Left lung (tissue), 10 donors: ENCODE data around the gene LCN2. TPM values are rescaled to one million over a fixed set of nuclear protein-coding genes. Genes with fewer than 3 reads are reported as not detected.
A peak's percentile ranks its signal among the peaks of the same experiment; 100 is the strongest.
"Not testable (repeated sequence)": the region's sequence is repeated elsewhere in the genome, so short reads cannot be mapped to it uniquely, and the experiment has no call there.

Experiments used
- ATAC-seq: fragments of 200-7000 bp; cut with Tn5 transposase; one replicate; pipeline ENCODE4 v1.9.1; 2020; ENCODE audit warnings: moderate library complexity
- DNase-seq, 4 donors: peaks; one replicate each; pipeline ENCODE4 v3.0.0-alpha.2; 2013 to 2020
- H3K27ac ChIP-seq, 2 donors: fragments of 200-600 bp; sonication (generic) in 1 of 2; one replicate each; pipeline versions ENCODE4 v1.5.0 to v1.8.0; 2020 to 2021
- H3K27me3 ChIP-seq, 2 donors: fragments of 200-600 bp; sonication (generic) in 1 of 2; one replicate each; pipeline versions ENCODE4 v1.5.0 to v1.8.0; 2020 to 2021
- H3K36me3 ChIP-seq, 2 donors: fragments of 200-600 bp; sonication (generic) in 1 of 2; one replicate each; pipeline versions ENCODE4 v1.5.0 to v1.8.0; 2020 to 2021
- H3K4me1 ChIP-seq, 2 donors: fragments of 200-600 bp; one replicate each; pipeline ENCODE4 v1.8.0; 2021
- H3K4me3 ChIP-seq, 2 donors: fragments of 200-600 bp; sonication (generic) in 1 of 2; one replicate each; pipeline versions ENCODE4 v1.5.0 to v1.8.0; 2020 to 2021; ENCODE audit warnings: mild to moderate bottlenecking in 1 of 2
- H3K9me3 ChIP-seq, 2 donors: fragments of 200-600 bp; sonication (generic) in 1 of 2; one replicate each; pipeline versions ENCODE4 v1.5.0 to v1.8.0; 2020 to 2021
- intact Hi-C, 2 donors: fragments of 100-400 bp; cut with DNase I; formaldehyde crosslinking; loops; one replicate each; pipeline versions ENCODE4 v1.11.2 to v1.14.2; 2022
- polyA plus RNA-seq, 6 donors: library from polyadenylated mRNA; unstranded; fragments of 120-200 nt; gene quantifications; one replicate each; pipeline ENCODE4 v1.2.1, GENCODE V29; 2013; ENCODE audit not compliant: insufficient read length in 6 of 6
- total RNA-seq, 2 donors: library from RNA; stranded (reverse); fragmentation: NEBNext Ultra II Directional; extraction: Animal tissue kit (Norgen Biotek cat#: 25700); gene quantifications; one replicate each; pipeline ENCODE4 v1.2.1, GENCODE V29; 2021
- TF ChIP-seq, protein P1 (sequence below), 2 donors: fragments of 200-600 bp; sonication (generic) in 1 of 2; IDR thresholded peaks; one replicate each; pipeline versions ENCODE4 v1.5.0 to v1.8.0; 2021; ENCODE audit warnings: antibody characterized with exemption in 2 of 2
- donor health status: DM: no; HTN: yes; CAD: no.
- donor health status: DM: no; HTN: no; CAD: no.

The LCN2 gene
- total and polyA plus RNA-seq, 8 donors: 1.3 to 155 (median 2.4) TPM

DNA sequence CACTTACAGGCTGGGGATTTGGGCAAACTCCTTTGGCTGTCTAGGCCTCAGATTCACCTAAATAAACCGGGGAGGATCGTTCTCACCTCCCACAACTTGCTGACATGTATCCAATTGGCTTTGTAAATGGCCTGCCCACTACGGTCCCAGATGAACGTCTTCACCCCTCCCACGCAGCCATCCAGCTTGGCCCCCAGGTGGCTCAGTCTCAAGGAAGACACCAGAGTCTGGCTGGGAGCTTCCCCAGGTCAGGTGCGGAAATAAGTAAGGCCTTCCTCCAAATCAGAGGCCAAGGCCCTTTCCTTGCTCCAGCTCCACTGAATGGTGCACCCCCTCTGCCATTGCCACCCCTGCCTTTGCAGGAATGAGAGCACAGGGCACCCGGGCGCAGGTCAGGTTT lies 30.7 kb downstream of the LCN2 start:
- Histone ChIP-seq H3K36me3 (peaks cover 4 to 91% of the 10 kb centered on the region in 2 donors), H3K27ac (no peak overlapping the region), H3K9me3 (peaks cover 0 to 7% of the 10 kb centered on the region in 2 donors), H3K4me1 (no peaks in the 10 kb centered on the region), H3K4me3 (no peak overlapping the region), H3K27me3 (no peaks in the 10 kb centered on the region)
- ATAC-seq: no peak
- intact Hi-C loops: no loop called here
- TF ChIP-seq, protein P1, sequence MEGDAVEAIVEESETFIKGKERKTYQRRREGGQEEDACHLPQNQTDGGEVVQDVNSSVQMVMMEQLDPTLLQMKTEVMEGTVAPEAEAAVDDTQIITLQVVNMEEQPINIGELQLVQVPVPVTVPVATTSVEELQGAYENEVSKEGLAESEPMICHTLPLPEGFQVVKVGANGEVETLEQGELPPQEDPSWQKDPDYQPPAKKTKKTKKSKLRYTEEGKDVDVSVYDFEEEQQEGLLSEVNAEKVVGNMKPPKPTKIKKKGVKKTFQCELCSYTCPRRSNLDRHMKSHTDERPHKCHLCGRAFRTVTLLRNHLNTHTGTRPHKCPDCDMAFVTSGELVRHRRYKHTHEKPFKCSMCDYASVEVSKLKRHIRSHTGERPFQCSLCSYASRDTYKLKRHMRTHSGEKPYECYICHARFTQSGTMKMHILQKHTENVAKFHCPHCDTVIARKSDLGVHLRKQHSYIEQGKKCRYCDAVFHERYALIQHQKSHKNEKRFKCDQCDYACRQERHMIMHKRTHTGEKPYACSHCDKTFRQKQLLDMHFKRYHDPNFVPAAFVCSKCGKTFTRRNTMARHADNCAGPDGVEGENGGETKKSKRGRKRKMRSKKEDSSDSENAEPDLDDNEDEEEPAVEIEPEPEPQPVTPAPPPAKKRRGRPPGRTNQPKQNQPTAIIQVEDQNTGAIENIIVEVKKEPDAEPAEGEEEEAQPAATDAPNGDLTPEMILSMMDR (IDR thresholded peaks at IDR 0.05): no peak
- DNase-seq: no peak

DNA sequence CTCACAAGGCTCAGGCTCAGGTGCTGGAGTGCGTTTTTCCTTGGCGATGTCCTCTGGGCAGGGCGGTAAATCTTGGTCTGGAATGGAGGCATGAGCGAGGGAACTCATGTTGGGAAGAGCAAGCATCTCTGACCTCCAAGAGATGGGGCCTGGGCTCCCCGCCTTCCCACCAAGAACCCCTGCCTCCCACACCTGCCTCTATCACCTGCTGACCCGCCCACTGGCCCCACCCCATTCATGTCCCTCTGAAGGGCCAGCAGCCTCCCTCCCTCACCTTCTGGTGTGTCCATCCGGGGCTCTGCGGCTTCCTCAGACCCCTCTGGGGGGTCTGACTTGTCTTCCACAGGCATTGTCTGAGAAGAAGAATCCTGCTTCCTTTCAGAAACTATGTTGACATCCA lies 31.2 kb downstream of the LCN2 start:
- ATAC-seq (no peak), DNase-seq (no peak)
- Histone ChIP-seq H3K4me3 (no peak overlapping the region), H3K9me3 (peaks cover 0 to 7% of the 10 kb centered on the region in 2 donors), H3K27ac (no peak overlapping the region), H3K27me3 (no peaks in the 10 kb centered on the region), H3K4me1 (no peaks in the 10 kb centered on the region), H3K36me3 (peaks cover 4 to 91% of the 10 kb centered on the region in 2 donors)
- TF ChIP-seq, protein P1 (IDR thresholded peaks at IDR 0.05): no peak
- intact Hi-C loops: no loop called here

DNA sequence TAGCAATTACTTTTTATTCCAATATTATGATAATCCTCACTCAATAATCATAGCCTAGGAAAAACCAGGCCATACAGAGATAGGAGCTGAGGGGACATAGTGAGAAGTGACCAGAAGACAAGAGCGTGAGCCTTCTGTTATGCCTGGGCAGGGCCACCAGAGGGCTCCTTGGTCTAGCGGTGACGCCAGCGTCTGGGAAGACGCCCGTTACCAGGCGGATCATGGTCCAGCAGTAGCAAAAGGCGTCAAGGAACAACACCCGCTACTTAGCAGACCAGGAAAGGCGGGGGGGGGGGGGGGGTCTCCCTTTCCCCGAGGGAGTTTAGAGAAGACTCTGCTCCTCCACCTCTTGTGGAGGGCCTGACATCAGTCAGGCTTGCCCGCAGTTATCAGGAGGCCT lies 32.2 kb downstream of the LCN2 start:
- H3K9me3 ChIP-seq, H3K4me1 ChIP-seq, ATAC-seq, H3K27ac ChIP-seq, H3K4me3 ChIP-seq, H3K27me3 ChIP-seq, intact Hi-C loops: not testable (repeated sequence)
- peak in 1 of 4 donors; percentile 17 for DNase-seq
- peaks cover 4 to 90% of the 10 kb centered on the region in 2 donors for H3K36me3 ChIP-seq
- TF ChIP-seq, protein P1 (IDR thresholded peaks at IDR 0.05): peak; percentile 44

DNA sequence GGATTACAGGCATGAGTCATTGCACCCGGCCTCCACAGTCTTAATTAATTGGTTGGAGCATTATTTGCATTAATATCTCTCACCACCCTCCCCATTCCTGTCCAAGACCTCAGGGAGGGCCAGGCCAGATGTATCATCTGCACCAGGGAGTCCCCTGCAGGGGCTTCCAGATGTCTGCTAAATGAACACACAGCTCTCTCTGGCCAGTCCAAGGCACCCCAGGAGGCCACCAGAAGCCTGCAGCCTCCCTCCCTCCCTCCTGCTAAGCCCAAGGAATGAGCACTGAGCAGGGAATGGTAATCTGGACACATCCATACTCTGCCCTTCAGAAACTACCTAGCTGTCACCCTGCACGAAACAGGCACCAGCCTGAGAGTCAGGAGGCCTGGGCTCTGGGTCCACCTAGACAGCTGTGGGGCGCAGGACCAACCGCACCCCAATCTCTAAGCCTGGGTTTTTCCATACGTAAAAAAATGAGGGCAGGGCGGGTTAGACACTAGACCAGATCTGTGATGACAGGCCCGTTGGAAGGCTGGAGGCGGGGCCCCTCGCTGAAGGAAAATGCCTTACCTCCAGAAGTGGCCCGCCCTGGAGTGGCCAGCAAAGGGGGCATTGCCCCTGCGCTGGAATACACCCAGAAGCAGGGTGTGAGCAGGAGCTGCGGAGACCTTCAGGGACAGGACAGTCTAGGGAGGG lies 33.8 kb downstream of the LCN2 start:
- peaks cover 4 to 84% of the 10 kb centered on the region in 2 donors for H3K36me3 ChIP-seq
- no peak for DNase-seq
- no peak for ATAC-seq

More for the DNA sequence above, 33.8 kb downstream of the LCN2 start:
- TF ChIP-seq, protein P1 (IDR thresholded peaks at IDR 0.05): no peak
- intact Hi-C loops: no loop called here
- H3K4me1 ChIP-seq: peaks cover 0 to 2% of the 10 kb centered on the region in 2 donors
- no peak overlapping the region for H3K4me3 ChIP-seq
- H3K27ac ChIP-seq: no peak overlapping the region
- no peaks in the 10 kb centered on the region for H3K27me3 ChIP-seq
- peaks cover 0 to 7% of the 10 kb centered on the region in 2 donors for H3K9me3 ChIP-seq
